HEK293 (cell line): Measurements from ENCODE around the gene CASKIN1.

Source experiments
- CTCF ChIA-PET: fragments of 350-600 bp; formaldehyde crosslinking; extraction: SDS; loops from one replicate; lab custom pipeline; 2021; ENCODE audit warnings: antibody characterized with exemption; lab: Yijun Ruan, JAX
- POLR2A ChIA-PET: fragments of 300-600 bp; formaldehyde crosslinking; extraction: SDS; loops from one replicate; lab custom pipeline; 2020; ENCODE audit warnings: antibody characterized with exemption, inconsistent platforms; lab: Yijun Ruan, JAX
- H3K27ac ChIP-seq: fragments of 200-500 bp; sonication (Bioruptor generic); 2 replicates; pipeline ENCODE4 v1.5.1; 2014; ENCODE audit warnings: low read depth, low read length, control low read depth, inconsistent platforms; ENCODE audit errors: extremely low read depth
- H3K36me3 ChIP-seq, 2 experiments: fragments of 200-500 bp in 1 of 2; sonication (Bioruptor generic) in 1 of 2; 1 replicate in 1 of 2; 2 replicates in 1 of 2; pipeline ENCODE4 v1.5.1; 2014 to 2017; ENCODE audit warnings: inconsistent platforms in 2 of 2, low read length in 2 of 2; ENCODE audit not compliant: control insufficient read depth in 2 of 2, insufficient read depth in 1 of 2
- H3K4me1 ChIP-seq: fragments of 200-500 bp; sonication (Bioruptor generic); 2 replicates; pipeline ENCODE4 v1.5.1; 2014; ENCODE audit warnings: mild to moderate bottlenecking, low read length, inconsistent platforms; ENCODE audit not compliant: control insufficient read depth, insufficient read depth
- H3K4me3 ChIP-seq: 2 replicates; pipeline ENCODE4 v1.5.1; 2011; ENCODE audit warnings: low read depth, mild to moderate bottlenecking, control low read depth, low read length, moderate library complexity
- H3K9me3 ChIP-seq: fragments of 200-500 bp; sonication (Bioruptor generic); 2 replicates; pipeline ENCODE4 v1.5.1; 2014; ENCODE audit warnings: low read depth, low read length, inconsistent platforms; ENCODE audit not compliant: control insufficient read depth, insufficient read depth
- EGR2 ChIP-seq: fragments of 450-650 bp; formaldehyde crosslinking; IDR thresholded peaks from 2 replicates; pipeline ENCODE4 v1.5.1; 2016; ENCODE audit warnings: low read depth, missing biosample characterization, missing genetic modification characterization
- HIC1 ChIP-seq: fragments of 450-650 bp; formaldehyde crosslinking; IDR thresholded peaks from 2 replicates; pipeline ENCODE4 v1.5.1; 2016; ENCODE audit warnings: missing biosample characterization, missing genetic modification characterization
- KLF1 ChIP-seq: fragments of 450-650 bp; formaldehyde crosslinking; IDR thresholded peaks from 2 replicates; pipeline ENCODE4 v1.5.1; 2016; ENCODE audit warnings: missing biosample characterization, missing genetic modification characterization
- OSR2 ChIP-seq: fragments of 450-650 bp; formaldehyde crosslinking; IDR thresholded peaks from 2 replicates; pipeline ENCODE4 v1.5.1; 2016; ENCODE audit warnings: missing biosample characterization, missing genetic modification characterization
- ZBTB21 ChIP-seq: fragments of 450-650 bp; formaldehyde crosslinking; IDR thresholded peaks from 2 replicates; pipeline ENCODE4 v1.5.1; 2017; ENCODE audit warnings: missing biosample characterization, missing genetic modification characterization
- ZFHX2 ChIP-seq: fragments of 450-650 bp; formaldehyde crosslinking; conservative IDR thresholded peaks from 2 replicates; pipeline ENCODE4 v1.5.1; 2016; ENCODE audit warnings: missing biosample characterization, missing genetic modification characterization
- ZFP41 ChIP-seq: fragments of 450-650 bp; formaldehyde crosslinking; IDR thresholded peaks from 2 replicates; pipeline ENCODE4 v1.5.1; 2016; ENCODE audit warnings: missing biosample characterization, missing genetic modification characterization, borderline replicate concordance
- ZNF169 ChIP-seq: fragments of 450-650 bp; formaldehyde crosslinking; IDR thresholded peaks from 2 replicates; pipeline ENCODE4 v1.5.1; 2016; ENCODE audit warnings: missing biosample characterization, missing genetic modification characterization
- ZNF174 ChIP-seq: fragments of 450-650 bp; formaldehyde crosslinking; IDR thresholded peaks from 2 replicates; pipeline ENCODE4 v1.5.0; 2017; ENCODE audit warnings: missing biosample characterization, mild to moderate bottlenecking, missing genetic modification characterization
- ZNF223 ChIP-seq: fragments of 450-650 bp; formaldehyde crosslinking; IDR thresholded peaks from 2 replicates; pipeline ENCODE4 v1.5.1; 2016; ENCODE audit warnings: missing biosample characterization, missing genetic modification characterization
- ZNF341 ChIP-seq: fragments of 450-650 bp; formaldehyde crosslinking; IDR thresholded peaks from 2 replicates; pipeline ENCODE4; 2016; ENCODE audit warnings: low read depth, missing biosample characterization, missing genetic modification characterization
- ZNF366 ChIP-seq: fragments of 450-650 bp; formaldehyde crosslinking; conservative IDR thresholded peaks from 2 replicates; pipeline ENCODE4 v1.5.1; 2016; ENCODE audit warnings: missing biosample characterization, missing genetic modification characterization
- ZNF433 ChIP-seq: fragments of 450-650 bp; formaldehyde crosslinking; IDR thresholded peaks from 2 replicates; pipeline ENCODE4 v1.5.1; 2016; ENCODE audit warnings: missing biosample characterization, missing genetic modification characterization, low read depth
- ZNF555 ChIP-seq: fragments of 450-650 bp; formaldehyde crosslinking; conservative IDR thresholded peaks from 2 replicates; pipeline ENCODE4 v1.5.1; 2017; ENCODE audit warnings: missing biosample characterization, mild to moderate bottlenecking, missing genetic modification characterization, inconsistent platforms
- ZNF621 ChIP-seq: fragments of 450-650 bp; formaldehyde crosslinking; IDR thresholded peaks from 2 replicates; pipeline ENCODE4 v1.5.1; 2017; ENCODE audit warnings: missing biosample characterization, missing genetic modification characterization
- ZNF677 ChIP-seq: fragments of 450-650 bp; IDR thresholded peaks from 2 replicates; pipeline ENCODE4 v1.5.0; 2018; ENCODE audit warnings: missing biosample characterization, mild to moderate bottlenecking, missing genetic modification characterization, moderate library complexity
- ZNF76 ChIP-seq: fragments of 450-650 bp; formaldehyde crosslinking; IDR thresholded peaks from 2 replicates; pipeline ENCODE4; 2016; ENCODE audit warnings: low read depth, missing biosample characterization, missing genetic modification characterization, borderline replicate concordance

CASKIN1 gene

GRCh38 chr16:2160915-2161551 is 35.4 kb downstream of the CASKIN1 start (continued):
- TF ChIP-seq OSR2 (tag by site-specific recombination) (no peak), ZNF174 (tag by site-specific recombination) (no peak), ZFP41 (tag by site-specific recombination) (no peak), ZNF169 (tag by site-specific recombination) (no peak)

GRCh38 chr16:2159175-2159838 is 37.1 kb downstream of the CASKIN1 start:
- no peaks in the 10 kb centered on the region for H3K9me3 ChIP-seq
- ChIA-PET POLR2A (interaction anchor here (0.6 to 1.6 kb wide), 4 partner anchors 77 to 295 kb away, joined by 3 to 6 read pairs (median 4); partner anchors contain the start of genes DNASE1L2 and RPS2), CTCF (no interaction called here)
- no peaks in the 10 kb centered on the region for H3K4me1 ChIP-seq
- peaks cover 0 to 10% of the 10 kb centered on the region in 2 experiments; a peak in 1 of 3 replicates for H3K36me3 ChIP-seq
- TF ChIP-seq ZNF366 (tag by site-specific recombination) (no peak), ZNF223 (tag by site-specific recombination) (no peak), ZNF341 (tag by site-specific recombination) (peak; percentile 60; the same call in 1 of the 2 replicates), ZNF677 (tag by site-specific recombination) (no peak), ZNF621 (tag by site-specific recombination) (no peak), EGR2 (tag by site-specific recombination) (peak; percentile 62; the same call in 1 of the 2 replicates), ZNF76 (tag by site-specific recombination) (no peak), ZNF555 (tag by site-specific recombination) (no peak), ZFHX2 (peak; percentile 51), KLF1 (peak; percentile 75), ZNF433 (no peak)
- no peak overlapping the region for H3K4me3 ChIP-seq
- H3K27ac ChIP-seq = peak overlapping the region; percentile 14; the same call in 1 of the 2 replicates

GRCh38 chr16:2158262-2158638 is 38.2 kb downstream of the CASKIN1 start:
- TF ChIP-seq ZBTB21 (no peak), HIC1 (tag by site-specific recombination) (peak; percentile 50; the same call in 1 of the 2 replicates)
- ChIA-PET POLR2A (interaction anchor here (0.7 to 1.6 kb wide), 2 partner anchors 78 to 100 kb away, joined by 3 to 4 read pairs; partner anchors contain the start of gene DNASE1L2), CTCF (interaction anchor here (1.0 kb wide), 1 partner anchor 12 kb away, joined by 3 read pairs; no protein-coding TSS in a partner anchor)
- Histone ChIP-seq H3K4me1 (no peaks in the 10 kb centered on the region), H3K36me3 (peaks cover 0 to 20% of the 10 kb centered on the region in 2 experiments; a peak in 1 of 3 replicates), H3K4me3 (no peak overlapping the region), H3K9me3 (no peaks in the 10 kb centered on the region), H3K27ac (no peak overlapping the region)
